Measurements from ENCODE around the gene DPYD.

- TF ChIP-seq CTCF (IDR thresholded peaks at IDR 0.05) (no peak), POLR2A (IDR thresholded peaks at IDR 0.05) (no peak)
Observed at GRCh38 chr1:97516588-97516987, 404.2 kb downstream of the DPYD start.
